Germinal center (tissue), 1 donor: ENCODE results near the gene MAP4.
"Not testable (repeated sequence)": the region's sequence is repeated elsewhere in the genome, so short reads cannot be mapped to it uniquely, and the experiment has no call there.

Experiments used
- DNase-seq: peaks from one replicate; pipeline ENCODE4 v3.0.0; 2012; ENCODE audit warnings: mixed read lengths, low spot score

Gene MAP4, protein sequence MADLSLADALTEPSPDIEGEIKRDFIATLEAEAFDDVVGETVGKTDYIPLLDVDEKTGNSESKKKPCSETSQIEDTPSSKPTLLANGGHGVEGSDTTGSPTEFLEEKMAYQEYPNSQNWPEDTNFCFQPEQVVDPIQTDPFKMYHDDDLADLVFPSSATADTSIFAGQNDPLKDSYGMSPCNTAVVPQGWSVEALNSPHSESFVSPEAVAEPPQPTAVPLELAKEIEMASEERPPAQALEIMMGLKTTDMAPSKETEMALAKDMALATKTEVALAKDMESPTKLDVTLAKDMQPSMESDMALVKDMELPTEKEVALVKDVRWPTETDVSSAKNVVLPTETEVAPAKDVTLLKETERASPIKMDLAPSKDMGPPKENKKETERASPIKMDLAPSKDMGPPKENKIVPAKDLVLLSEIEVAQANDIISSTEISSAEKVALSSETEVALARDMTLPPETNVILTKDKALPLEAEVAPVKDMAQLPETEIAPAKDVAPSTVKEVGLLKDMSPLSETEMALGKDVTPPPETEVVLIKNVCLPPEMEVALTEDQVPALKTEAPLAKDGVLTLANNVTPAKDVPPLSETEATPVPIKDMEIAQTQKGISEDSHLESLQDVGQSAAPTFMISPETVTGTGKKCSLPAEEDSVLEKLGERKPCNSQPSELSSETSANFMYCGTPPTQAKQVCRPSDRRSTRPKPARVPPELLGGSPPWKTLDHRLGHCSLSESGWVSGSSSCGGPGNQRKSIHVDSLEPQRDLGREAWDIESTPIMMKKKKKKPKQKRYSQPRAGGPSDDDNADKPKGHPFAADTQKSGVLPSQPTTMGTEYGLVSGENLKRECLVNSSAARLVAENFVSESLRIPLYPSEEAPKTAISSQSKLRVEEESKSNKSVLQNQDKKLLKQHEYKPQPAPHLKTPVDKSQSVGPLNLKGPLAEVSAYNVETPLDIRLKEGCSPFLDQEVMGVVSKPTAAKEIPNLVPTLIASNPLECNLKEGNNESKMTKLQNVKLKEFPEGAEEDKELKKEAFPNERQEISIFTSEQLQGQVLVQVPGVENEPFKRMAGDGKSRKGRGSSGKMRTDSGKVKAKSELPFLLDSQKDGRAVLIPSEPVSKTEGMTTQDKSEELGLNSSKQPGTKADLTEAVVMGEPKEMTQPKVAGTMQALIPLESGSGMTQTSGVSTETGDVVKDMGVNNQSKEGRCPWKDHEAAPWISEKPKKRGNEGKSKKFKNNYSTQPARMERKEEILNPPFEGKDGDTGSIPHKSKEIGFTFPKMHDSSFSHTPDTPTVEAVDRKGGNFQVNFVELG (N-terminal part only)

DNA sequence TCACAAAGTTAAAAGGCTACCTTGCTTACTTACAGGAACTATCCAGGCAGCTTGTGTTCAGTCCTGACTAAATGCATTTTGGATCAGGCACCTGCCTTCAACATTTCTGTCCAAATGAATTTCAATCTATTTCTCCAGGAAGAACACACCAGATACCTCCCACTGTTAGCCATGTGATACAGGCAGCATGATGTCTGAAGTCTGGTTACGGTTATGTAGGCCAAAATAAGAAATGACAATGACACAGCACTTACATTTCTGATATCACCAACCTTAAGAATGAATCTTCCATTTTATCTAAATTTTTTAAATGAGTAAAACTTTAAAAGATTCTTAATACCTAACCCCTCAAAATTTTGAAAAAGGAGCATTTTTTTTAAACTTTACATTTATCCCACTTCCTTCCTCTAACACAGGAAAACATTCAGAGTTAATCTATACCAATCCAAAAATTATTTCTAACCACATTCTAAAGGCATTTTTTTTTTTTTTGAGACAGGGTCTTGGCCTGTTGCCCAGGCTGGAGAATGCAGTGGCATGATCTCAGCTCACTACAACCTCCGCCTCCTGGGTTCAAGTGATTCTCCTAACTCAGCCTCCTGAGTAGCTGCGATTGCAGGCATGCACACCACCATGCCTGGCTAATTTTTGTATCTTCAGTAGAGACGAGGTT, at the start of gene MAP4:
Gene MAP4, minus strand, starts transcription at position 116 of the 673 bp plus-strand sequence. CDS start 17,556 bp downstream, outside the sequence.
- DNase-seq = no peak

DNA sequence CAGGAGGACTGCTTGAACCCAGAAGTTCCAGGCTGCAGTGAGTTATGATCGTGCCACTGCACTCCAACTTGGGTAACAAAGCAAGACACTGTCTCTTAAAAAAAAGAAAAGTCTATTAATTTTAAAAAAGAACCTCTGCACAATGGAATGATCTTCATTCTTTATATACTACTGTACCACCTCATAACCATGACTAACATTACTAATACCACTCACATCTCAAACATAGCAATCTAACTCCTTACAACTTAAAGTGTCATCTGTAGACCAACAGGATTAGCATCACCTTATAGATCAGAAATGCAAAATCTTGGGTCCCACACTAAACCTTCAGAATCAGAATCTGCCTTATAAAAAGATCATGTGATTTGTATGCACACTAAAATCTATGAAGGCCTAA, 48.8 kb upstream of the MAP4 start:
- no peak for DNase-seq

DNA sequence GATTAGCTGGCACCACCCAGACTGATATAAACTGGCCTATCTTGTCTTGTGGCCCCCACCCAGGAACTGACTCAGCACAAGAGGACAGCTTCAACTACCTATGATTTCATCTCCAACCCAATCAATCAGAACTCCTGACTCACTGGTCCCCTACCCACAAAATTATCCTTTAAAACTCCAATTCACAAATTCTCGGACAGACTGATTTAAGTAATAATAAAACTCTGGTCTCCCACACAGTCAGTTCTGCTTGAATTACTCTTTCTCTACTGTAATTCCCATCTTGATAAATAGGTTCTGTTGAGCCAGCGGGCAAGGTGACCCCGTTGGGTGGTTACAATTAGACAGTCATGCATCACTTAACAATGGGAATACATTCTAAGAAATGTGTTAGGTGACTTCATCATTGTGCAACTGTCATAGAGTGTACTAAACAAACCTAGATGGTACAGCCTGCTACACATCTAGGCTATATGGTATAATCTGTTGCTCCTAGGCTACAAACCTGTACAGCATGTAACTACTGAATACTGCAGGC, 48.1 kb upstream of the MAP4 start:
- no peak for DNase-seq

DNA sequence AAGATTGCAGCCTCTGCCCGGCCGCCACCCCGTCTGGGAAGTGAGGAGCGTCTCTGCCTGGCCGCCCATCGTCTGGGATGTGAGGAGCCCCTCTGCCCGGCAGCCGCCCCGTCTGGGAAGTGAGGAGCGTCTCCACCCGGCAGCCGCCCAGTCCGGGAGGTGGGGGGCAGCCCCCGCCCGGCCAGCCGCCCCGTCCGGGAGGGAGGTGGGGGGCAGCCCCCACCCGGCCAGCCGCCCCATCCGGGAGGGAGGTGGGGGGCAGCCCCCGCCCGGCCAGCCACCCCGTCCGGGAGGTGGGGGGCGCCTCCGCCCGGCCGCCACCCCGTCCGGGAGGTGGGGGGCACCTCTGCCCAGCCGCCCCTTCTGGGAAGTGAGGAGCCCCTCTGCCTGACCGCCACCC, 45.4 kb upstream of the MAP4 start:
- DNase-seq = not testable (repeated sequence)

DNA sequence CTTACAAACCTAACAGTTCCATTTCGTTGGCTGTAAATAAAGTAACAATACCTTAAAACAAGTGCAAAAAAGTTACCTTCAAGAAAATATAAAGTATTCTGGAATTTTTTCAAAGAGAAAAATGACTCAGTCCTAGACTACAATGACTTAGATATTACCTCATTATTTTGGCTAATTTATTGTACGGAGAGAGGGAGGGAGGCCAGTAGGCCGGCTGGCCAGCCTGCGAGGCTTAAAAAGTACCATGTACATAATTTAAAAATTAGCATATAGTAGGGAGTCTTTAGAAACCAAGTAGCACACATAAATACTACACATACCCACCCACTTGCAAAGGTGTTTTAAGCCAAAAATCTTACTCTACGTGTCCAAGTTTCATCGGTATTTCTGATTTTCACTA, 41.9 kb upstream of the MAP4 start:
- DNase-seq = no peak

DNA sequence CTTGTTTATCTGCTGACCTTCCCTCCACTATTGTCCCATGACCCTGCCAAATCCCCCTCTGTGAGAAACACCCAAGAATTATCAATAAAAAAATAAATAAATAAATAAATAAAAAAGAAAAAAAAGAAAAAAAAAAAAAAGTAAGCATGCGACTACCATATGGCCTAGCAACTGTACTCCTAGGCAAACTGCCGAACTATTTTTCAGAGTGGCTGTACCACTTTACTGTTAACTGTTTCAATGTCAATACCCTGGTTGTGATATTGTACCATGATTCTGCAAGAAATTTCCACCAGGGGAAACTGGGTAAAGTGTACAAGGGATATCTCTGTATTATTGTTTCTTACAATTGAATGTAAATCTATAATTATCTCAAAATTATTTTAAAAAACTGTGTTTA, 41.3 kb upstream of the MAP4 start:
- no peak for DNase-seq

DNA sequence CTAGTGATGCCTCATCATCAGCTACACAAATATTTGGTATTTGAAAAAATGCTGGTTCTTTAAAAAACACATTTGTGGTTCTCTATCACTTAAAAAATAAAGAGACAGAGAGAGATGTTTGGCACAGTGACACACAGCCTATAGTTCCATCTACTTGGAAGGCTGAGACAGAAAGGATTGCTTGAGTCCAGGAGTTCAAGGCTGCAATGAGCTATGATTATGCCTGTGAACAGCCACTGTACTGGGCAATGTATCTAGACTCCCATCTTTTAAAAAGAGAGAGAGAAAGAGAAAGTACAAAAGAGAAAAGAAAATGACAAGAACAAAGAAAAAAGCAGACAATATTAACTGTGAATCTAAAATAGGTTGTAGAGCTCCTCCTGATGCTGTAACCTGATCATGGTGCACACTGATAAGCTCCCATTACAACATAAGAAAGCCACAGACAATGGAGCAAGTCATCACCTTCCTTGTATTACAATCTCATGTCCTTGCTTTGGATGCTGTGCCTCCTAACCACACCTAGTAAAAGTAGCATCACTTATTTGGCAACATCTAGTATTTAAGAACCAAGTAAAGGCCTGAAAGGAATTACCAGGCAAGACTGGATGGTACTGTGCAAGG, 31.7 kb upstream of the MAP4 start:
- no peak for DNase-seq

DNA sequence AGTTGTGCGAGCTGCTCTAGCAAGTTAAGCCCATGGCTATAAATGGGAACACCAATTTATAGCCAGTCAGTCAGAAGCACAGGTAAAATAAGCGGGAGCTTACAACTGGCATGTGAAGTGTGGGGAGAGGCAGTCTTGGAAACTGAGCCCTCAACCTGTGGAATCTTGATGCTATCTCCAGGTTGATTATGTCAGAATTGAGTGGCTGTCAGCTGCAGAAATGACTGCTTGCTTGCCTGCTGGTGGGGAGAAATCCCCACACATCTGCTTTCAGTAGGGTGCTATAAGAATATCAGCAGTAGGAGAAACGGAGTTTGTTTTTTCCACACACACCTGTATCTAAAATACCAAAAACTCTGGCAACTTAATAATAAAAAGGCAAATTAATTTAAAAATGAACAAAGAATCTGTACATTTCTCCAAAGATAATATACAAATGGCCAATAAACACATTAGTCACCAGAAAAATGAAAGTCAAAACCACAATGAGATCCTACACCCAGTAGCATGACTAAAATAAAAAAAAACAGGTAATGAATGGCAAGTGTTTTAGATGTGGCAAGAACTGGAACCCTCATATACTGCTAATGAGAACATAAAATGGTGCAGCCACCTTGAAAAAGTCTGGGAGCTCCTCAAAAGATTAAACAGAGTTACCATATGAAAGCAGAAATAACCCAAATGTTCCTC, 26.0 kb upstream of the MAP4 start:
- no peak for DNase-seq

DNA sequence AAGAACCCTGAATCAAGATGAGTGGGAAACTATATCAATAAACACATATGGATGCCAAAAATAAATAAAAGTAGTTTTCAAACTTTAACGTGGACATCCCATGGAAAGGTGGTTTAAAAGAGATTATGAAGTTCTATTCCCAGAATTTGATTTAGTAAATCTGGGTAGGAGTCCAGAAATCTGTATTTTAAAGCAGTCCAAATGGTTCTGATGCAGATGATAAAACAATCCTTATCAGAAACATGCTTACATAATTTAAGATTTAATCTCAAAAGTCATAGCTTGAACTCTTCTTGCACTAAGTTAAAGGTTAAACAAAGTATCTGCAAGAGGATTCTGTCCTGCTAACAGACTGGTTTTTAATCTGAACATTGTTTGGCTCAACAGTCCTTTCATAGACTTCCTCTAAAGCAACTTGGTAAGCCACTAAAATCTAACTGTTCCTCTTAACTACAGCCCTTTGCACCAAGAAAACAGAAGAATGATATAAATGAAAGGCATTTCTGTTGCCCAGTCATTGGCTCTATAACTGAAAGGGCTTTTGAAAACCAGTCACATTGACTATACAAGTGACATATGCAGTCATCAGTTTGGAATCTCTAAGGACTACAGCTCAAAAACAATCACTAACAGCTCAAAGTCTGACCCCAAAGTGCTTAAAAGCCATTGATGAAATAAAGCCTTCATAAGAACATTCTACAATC, 23.4 kb upstream of the MAP4 start:
- DNase-seq = no peak

DNA sequence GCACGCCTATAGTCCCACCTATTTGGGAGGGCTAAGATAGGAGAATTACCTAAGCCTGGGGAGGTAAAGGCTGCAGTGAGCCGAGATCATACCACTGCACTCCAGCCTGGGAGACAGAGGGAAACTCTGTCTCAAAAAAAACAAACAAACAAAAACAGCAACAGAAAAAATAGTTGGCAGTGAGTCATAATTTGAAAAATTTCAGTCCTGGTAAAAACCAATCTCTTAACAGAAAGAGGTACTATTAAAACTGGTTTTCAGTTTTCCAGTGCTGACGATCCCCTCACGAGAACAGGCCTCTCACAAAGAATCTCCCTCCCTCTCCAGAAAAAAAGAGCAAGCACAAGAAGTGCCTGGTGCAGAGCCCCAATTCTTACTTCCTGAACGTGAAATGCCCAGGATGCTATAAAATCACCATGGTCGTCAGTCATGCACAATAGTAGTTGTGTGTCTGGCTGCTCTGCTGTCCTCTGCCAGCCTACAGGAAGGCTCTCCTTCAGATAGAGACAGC, 22.8 kb upstream of the MAP4 start:
- no peak for DNase-seq

DNA sequence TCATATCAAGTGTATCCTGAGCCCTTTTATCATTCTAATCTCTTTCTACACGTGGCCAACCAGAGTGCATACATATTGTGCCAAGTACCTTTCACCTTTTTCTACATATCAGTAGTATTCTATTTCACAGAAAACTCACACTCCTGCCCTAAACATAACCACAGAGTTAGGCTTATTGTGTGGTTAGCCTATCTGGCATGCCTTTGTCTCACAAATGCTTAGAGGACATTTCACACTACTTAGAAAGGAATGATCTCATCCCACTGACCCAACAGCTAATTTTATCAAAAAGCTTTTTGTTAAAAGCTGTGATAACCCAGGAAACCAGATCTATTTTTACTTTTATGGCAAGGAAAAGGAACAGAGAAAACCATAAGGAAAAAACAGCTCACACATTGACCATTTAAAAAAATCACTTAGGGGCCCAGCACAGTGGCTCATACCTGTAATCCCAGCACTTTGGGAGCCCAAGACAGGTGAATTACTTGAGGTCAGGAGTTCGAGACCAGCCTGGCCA, 17.8 kb upstream of the MAP4 start:
- DNase-seq = no peak

DNA sequence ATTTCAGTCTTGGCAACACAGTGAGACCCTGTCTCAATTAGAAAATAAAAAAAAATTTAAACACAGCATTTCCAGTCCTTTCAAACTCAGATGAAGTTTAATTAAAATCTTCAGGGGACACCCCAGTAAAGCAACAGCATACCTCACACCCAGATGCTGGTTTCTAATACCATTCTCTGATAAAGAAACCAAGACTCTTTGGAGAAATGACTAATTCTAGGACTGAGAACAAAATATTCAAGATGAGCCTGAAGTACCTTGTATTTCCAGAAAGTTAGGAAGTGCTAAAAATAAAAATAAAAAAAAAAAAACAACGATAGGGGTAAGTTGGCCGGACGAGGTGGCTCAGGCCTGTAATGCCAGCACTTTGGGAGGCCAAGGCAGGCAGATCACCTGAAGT, 14.0 kb upstream of the MAP4 start:
- DNase-seq = no peak

DNA sequence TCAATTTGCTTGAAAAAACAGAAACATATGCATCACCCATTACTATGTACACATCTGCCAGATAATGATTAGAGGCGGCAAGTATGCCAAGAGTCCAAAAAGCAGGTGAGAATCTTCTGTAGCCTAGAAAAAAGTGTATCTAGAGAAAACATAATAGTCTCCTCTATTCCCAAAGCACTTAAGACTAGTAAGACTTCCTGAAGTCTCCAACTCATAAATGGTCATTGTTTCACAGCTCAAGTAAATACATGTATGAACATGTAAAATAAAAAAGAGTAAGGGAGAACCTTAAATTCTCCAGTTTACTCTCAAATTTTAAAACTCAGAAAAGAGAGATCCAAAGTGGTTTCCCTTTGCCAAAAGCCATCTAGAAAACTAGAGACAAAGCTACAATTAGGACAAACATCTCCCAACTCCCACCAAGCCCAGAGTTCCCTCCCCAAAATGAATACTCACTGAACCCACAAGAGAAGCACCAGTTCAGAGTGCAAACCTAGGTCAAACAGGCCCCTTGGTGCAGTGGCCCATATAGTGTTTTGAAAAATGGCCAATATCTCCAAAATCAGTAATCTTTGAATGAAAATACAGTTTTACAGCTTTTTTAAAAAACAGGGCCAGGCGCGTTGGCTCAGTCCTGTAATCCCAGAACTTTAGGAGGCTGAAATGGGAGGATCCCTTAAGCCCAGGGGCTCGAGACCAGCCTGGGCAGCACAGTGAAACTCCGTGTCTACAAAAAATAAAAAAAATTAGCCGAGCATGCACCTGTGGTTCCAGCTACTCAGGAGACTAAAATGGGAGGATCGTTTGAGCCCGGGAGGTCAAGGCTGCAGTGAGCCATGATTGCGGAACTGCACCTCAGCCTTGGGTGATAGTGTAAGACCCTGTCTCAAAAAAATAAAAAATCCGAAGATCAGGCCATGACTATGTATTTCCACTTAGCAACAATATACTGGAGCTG, 11.0 kb upstream of the MAP4 start:
- DNase-seq = no peak

DNA sequence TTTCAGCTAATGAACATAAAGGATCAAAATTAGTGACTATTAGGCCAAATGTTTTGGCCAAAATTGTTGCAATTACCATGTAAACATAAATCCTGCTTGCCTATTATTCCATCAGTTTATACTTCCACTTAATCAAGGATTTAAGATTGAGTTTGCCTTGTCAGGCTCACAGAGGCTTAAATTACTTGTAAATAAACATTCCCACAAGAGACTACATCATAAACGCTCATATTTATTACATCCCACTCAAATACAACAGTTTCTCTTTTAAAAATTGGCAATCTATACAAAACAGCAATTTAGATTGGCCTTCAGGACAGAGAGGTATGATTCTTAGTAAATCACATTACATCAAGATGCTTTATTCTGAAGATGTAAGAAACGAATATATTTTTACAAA, 9.9 kb upstream of the MAP4 start:
- DNase-seq = no peak

DNA sequence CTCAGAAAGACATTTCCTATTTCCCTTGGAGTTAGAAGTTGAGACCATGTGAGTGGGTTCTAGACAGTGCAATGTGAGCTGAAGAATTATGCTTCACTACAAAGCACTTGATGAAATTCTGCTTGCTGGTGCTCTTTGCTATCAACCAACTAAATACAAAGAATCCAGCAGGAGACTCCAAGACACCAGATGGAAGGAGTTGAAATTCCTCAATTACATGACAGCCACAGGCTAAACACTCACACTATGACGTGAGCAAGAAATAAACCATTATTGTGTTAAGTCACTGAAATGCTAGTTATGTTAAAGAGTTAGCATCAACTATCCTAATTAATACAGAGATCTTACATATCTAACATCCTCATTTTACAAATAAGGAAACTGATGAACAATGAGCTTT, 8.2 kb upstream of the MAP4 start:
- DNase-seq = no peak

DNA sequence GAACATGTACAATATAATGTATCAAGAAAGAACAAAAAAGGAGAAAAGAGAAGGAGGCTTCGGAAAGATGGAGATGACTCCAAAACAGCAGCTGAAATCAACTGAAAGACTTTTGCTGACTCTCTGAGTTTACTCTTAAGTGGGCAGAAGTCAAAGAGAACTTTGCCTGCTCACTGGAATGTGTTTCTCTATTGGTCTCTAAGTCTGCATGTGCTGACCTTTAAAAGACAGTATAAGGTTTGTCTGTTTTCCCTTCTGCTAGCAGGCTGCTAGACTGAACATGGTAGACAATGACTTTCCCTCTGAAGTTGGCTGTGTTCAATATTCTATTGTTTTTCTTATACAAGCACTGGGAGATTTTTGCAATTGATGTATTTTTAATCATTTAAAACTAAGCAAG, 7.2 kb upstream of the MAP4 start:
- DNase-seq = no peak

DNA sequence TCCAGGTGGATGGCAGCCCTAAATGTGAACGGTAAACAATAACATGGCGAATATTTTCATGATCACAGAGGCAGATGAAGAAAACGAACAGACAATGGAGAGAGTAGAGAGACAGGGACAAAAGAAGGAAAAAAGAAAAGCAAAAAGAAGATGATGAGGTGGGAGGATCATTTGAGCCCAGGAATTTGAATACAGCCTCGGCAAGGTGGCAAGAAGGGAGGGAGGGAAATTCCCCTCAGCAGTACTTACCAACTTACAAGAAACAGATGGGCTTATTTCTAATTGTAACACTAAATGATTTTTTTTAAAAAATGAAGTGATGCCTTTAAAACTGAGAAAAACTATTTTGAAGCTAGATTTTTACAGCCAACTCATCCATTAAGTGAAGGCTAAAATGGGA, 6.0 kb upstream of the MAP4 start:
- DNase-seq = no peak

DNA sequence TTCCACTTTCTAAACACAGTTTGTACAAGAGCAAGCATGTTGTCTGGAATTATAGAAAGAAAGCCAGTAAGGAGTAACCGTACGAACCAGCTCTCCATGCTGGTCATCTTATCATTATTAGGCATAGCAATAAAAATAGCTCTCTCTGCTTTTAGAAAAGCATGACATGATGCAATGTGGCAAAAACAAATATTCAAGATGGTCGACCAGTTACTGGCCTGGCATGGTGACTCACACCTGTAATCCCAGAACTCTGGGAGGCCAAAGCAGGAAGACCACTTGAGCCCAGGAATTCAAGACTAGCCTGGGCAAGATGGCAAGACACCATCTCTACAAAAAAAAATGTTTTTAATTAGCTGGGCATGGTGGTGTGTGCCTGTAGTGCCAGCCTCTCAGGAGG, 2.6 kb upstream of the MAP4 start:
- no peak for DNase-seq
